Measurements from ENCODE around the gene DAAM2.

DNA sequence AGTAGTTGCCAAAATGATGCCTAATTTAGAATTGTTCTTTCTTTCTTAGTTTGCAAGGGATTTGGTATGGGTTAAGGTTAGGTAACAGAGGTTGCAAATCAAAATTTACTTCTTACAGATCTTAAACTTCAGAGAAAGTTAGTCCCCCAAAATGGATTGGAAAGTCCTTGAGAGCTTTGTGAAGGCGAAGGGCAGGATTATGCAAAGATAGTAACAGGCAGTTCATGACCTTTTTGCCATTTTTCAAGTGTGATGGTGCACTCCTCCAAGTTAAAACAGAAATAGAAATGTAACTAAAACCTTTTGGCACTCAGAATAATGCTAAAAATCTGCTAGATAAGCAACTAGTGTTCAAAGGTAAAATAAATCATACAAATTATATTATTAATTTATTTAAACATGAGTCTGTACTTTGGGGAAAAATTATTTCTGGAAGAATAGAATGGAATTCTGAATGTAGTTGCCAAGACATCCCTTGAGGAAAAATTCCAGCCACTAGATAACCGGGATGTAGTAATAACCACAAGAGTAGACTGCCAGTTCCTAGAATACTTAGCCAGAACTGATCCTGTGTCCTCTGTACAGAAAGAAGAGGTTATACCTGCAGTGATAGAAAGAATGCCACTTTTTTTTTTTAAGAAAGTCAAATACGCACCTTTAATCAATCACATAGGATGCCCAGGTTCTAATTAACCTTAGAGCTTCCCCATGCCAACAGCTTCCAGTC lies 31.8 kb upstream of the DAAM2 start:
- TF ChIP-seq, protein P1, sequence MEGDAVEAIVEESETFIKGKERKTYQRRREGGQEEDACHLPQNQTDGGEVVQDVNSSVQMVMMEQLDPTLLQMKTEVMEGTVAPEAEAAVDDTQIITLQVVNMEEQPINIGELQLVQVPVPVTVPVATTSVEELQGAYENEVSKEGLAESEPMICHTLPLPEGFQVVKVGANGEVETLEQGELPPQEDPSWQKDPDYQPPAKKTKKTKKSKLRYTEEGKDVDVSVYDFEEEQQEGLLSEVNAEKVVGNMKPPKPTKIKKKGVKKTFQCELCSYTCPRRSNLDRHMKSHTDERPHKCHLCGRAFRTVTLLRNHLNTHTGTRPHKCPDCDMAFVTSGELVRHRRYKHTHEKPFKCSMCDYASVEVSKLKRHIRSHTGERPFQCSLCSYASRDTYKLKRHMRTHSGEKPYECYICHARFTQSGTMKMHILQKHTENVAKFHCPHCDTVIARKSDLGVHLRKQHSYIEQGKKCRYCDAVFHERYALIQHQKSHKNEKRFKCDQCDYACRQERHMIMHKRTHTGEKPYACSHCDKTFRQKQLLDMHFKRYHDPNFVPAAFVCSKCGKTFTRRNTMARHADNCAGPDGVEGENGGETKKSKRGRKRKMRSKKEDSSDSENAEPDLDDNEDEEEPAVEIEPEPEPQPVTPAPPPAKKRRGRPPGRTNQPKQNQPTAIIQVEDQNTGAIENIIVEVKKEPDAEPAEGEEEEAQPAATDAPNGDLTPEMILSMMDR (IDR thresholded peaks at IDR 0.05; ENCODE audit: extremely low read depth in 1 of 2, insufficient read depth in 1 of 2, low read depth in 1 of 2, low read length in 2 of 2) = no peak
- no peak for TF ChIP-seq EZH2 (IDR thresholded peaks at IDR 0.05; ENCODE audit: borderline replicate concordance, low read depth, low read length, severe bottlenecking)
